GM06990 (cell line): Measurements from ENCODE around the gene DOK6.
"Not testable (repeated sequence)": the region's sequence is repeated elsewhere in the genome, so short reads cannot be mapped to it uniquely, and the experiment has no call there.

Experiments used
- DNase-seq: peaks from one replicate; pipeline ENCODE4 v3.0.0-alpha.2; 2011; ENCODE audit not compliant: insufficient read length; ENCODE audit errors: extremely low read depth
- H3K27me3 ChIP-seq: replicated peaks from 2 replicates; pipeline ENCODE4 v1.6.0; 2011; ENCODE audit warnings: low read length; ENCODE audit not compliant: control insufficient read depth, insufficient read depth
- H3K36me3 ChIP-seq: 2 replicates; pipeline ENCODE4 v1.5.1; 2011; ENCODE audit warnings: low read length; ENCODE audit not compliant: control insufficient read depth, insufficient read depth
- H3K4me3 ChIP-seq: replicated peaks from 2 replicates; pipeline ENCODE4 v1.5.1; 2011; ENCODE audit warnings: low read depth, mild to moderate bottlenecking, control low read depth, low read length
- CTCF ChIP-seq: IDR thresholded peaks from 2 replicates; pipeline ENCODE4 v1.5.1; 2011; ENCODE audit warnings: low read length, control low read depth, mild to moderate bottlenecking, inconsistent platforms; ENCODE audit not compliant: insufficient read depth, poor library complexity, severe bottlenecking

The DOK6 gene

GRCh38 chr18:69876490-69876889 is 475.8 kb downstream of the DOK6 start:
- DNase-seq, result no peak
- no peak for TF ChIP-seq CTCF
- no peaks in the 10 kb centered on the region for H3K27me3 ChIP-seq
- peaks cover under 1% of the 10 kb centered on the region for H3K36me3 ChIP-seq
- no peak overlapping the region for H3K4me3 ChIP-seq

GRCh38 chr18:69878213-69878933 is 477.7 kb downstream of the DOK6 start:
- H3K27me3 ChIP-seq, result no peaks in the 10 kb centered on the region
- DNase-seq, result no peak
- no peak for TF ChIP-seq CTCF
- H3K36me3 ChIP-seq, result peaks cover 2% of the 10 kb centered on the region
- H3K4me3 ChIP-seq, result no peak overlapping the region

GRCh38 chr18:69879051-69879450 is 478.4 kb downstream of the DOK6 start:
- not testable (repeated sequence) for H3K4me3 ChIP-seq, H3K36me3 ChIP-seq, H3K27me3 ChIP-seq, DNase-seq

- no peak for DNase-seq
- Histone ChIP-seq H3K4me3 (no peak overlapping the region), H3K27me3 (no peaks in the 10 kb centered on the region), H3K36me3 (peaks cover 6% of the 10 kb centered on the region)
- no peak for TF ChIP-seq CTCF
Measured at GRCh38 chr18:69880083-69880482, 479.4 kb downstream of the DOK6 start.

GRCh38 chr18:69882965-69883668 is 482.4 kb downstream of the DOK6 start:
- H3K27me3 ChIP-seq, result no peaks in the 10 kb centered on the region
- H3K36me3 ChIP-seq, result peaks cover 6% of the 10 kb centered on the region
- H3K4me3 ChIP-seq, result no peak overlapping the region
- DNase-seq, result no peak
- no peak for TF ChIP-seq CTCF

- DNase-seq, result no peak
- Histone ChIP-seq H3K27me3 (no peaks in the 10 kb centered on the region), H3K4me3 (no peak overlapping the region), H3K36me3 (peaks cover 6% of the 10 kb centered on the region)
- no peak for TF ChIP-seq CTCF
Measured at GRCh38 chr18:69883781-69884180, 483.1 kb downstream of the DOK6 start.
